Natural killer cell (primary cell): ENCODE measurements around the gene SCFD2. TPM values are rescaled to one million over a fixed set of nuclear protein-coding genes. Genes with fewer than 3 reads are reported as not detected.

Experiments
- ATAC-seq, 3 donors: fragments of 150-1000 bp in 2 of 3; fragments of 200-7000 bp in 1 of 3; cut with Tn5 transposase; 1 replicate in 1 of 3; 2 replicates in 2 of 3; pipeline ENCODE4 v1.10.0; 2021; ENCODE audit warnings: mild to moderate bottlenecking in 2 of 3, moderate library complexity in 2 of 3
- DNase-seq, 2 donors: peaks; one replicate each; pipeline versions ENCODE4 v3.0.0 to v3.0.0-alpha.2; 2013 to 2021; ENCODE audit warnings: mixed read lengths in 1 of 2
- H3K27ac ChIP-seq: one replicate; pipeline ENCODE4 v1.5.1; 2013; ENCODE audit warnings: mild to moderate bottlenecking, low read length
- H3K27me3 ChIP-seq: one replicate; pipeline ENCODE4 v1.6.1; 2013; ENCODE audit warnings: low read length; ENCODE audit not compliant: control insufficient read depth, insufficient read depth
- H3K36me3 ChIP-seq: one replicate; pipeline ENCODE4 v1.6.1; 2013; ENCODE audit warnings: low read length; ENCODE audit not compliant: control insufficient read depth, insufficient read depth
- H3K4me1 ChIP-seq: one replicate; pipeline ENCODE4 v1.6.1; 2013; ENCODE audit warnings: low read length; ENCODE audit not compliant: control insufficient read depth, insufficient read depth
- H3K4me3 ChIP-seq: one replicate; pipeline ENCODE4 v1.5.1; 2013; ENCODE audit warnings: low read length
- H3K9me3 ChIP-seq: one replicate; pipeline ENCODE4 v1.6.1; 2013; ENCODE audit warnings: low read length; ENCODE audit not compliant: control insufficient read depth, insufficient read depth
- H3K27ac Mint-ChIP-seq, 2 donors: one replicate each; pipeline ENCODE4 v1.8.0; 2022; ENCODE audit warnings: mild to moderate bottlenecking in 2 of 2, mixed read lengths in 2 of 2, moderate library complexity in 1 of 2
- H3K27me3 Mint-ChIP-seq, 2 donors: one replicate each; pipeline ENCODE4 v1.8.0; 2022; ENCODE audit warnings: low read depth in 2 of 2, mixed read lengths in 2 of 2
- H3K36me3 Mint-ChIP-seq: one replicate; pipeline ENCODE4 v1.8.0; 2022; ENCODE audit warnings: mixed read lengths
- H3K4me1 Mint-ChIP-seq, 2 donors: one replicate each; pipeline ENCODE4 v1.8.0; 2022; ENCODE audit warnings: mixed read lengths in 2 of 2
- H3K4me3 Mint-ChIP-seq: one replicate; pipeline ENCODE4 v1.8.0; 2022; ENCODE audit warnings: mild to moderate bottlenecking, moderate library complexity, mixed read lengths
- H3K9me3 Mint-ChIP-seq, 2 donors: one replicate each; pipeline ENCODE4 v1.8.0; 2022; ENCODE audit warnings: mixed read lengths in 2 of 2
- CTCF ChIP-seq: fragments of 200-600 bp; IDR thresholded peaks from one replicate; pipeline ENCODE4 v1.8.0; 2022; ENCODE audit warnings: antibody characterized with exemption
- WGBS: methylation state at CpG from one replicate; pipeline ENCODE4 v1.1.7; 2013; ENCODE audit warnings: missing lambda C conversion rate; ENCODE audit not compliant: insufficient coverage; 5-methylcytosine and 5-hydroxymethylcytosine counted together
- intact Hi-C: fragments of 100-400 bp; cut with micrococcal nuclease; formaldehyde crosslinking; loops from one replicate; pipeline ENCODE4 v1.14.2; 2022
- total RNA-seq, 4 donors: library from RNA; stranded (reverse); fragments of 120-200 nt in 1 of 4; gene quantifications; one replicate each; pipeline versions ENCODE4 v1.2.3 to v1.2.4, GENCODE V29; 2013 to 2022

SCFD2 gene
- total RNA-seq, 3 donors from 2014 or later (not counting 1 experiment from before 2014, with no cell fraction given) = 26.4 to 29.4 (median 28.9) TPM

DNA sequence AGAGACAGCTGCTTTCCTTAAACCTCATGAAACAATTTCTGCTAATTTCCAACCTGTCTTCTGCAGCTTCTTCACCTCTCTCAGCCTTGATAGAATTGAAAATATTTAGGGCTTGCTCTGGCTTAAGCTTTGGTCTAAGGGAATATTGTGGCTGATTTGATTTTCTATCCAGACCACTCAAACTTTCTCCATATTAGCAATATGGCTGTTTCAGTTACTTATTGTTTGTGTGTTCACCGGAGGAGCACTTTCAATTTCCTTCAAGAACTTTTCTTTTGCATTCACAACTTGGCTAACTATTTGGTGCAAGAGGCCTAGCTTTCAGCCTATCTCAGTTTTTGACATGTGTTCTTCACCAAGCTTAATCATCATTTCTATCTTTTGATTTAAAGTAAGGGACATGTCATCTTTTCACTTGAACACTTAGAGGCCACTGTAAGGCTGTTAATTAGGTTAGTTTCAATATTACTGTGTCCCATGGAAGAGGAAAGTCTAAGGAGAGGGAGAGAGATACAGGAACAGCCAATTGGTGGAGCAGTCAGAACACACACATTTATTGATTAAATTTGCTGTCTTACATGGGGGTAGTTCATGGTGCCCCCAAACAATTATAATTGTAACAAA is 290.6 kb downstream of the SCFD2 start:
- H3K27ac Mint-ChIP-seq = no peak overlapping the region
- TF ChIP-seq CTCF = no peak
- H3K27me3 Mint-ChIP-seq = no peaks in the 10 kb centered on the region
- H3K4me1 ChIP-seq = no peaks in the 10 kb centered on the region
- peaks cover 4 to 5% of the 10 kb centered on the region in 2 donors for H3K4me1 Mint-ChIP-seq
- ATAC-seq (no peak), DNase-seq (no peak)
- no peaks in the 10 kb centered on the region for H3K36me3 Mint-ChIP-seq
- H3K9me3 Mint-ChIP-seq = no peaks in the 10 kb centered on the region
- H3K4me3 ChIP-seq = no peak overlapping the region
- no peak overlapping the region for H3K4me3 Mint-ChIP-seq
- H3K27ac ChIP-seq = no peak overlapping the region
- no peaks in the 10 kb centered on the region for H3K9me3 ChIP-seq
- 73% methylated on average over 1 of the region's 1 CpG for WGBS
- no peaks in the 10 kb centered on the region for H3K36me3 ChIP-seq
- H3K27me3 ChIP-seq = no peaks in the 10 kb centered on the region
- intact Hi-C loops = no loop called here

GRCh38 chr4:53068755-53069330 is 297.0 kb downstream of the SCFD2 start:
- Histone ChIP-seq H3K27ac (no peak overlapping the region), H3K4me1 (no peaks in the 10 kb centered on the region), H3K4me3 (no peak overlapping the region), H3K9me3 (no peaks in the 10 kb centered on the region), H3K36me3 (no peaks in the 10 kb centered on the region), H3K27me3 (no peaks in the 10 kb centered on the region)
- no peak for TF ChIP-seq CTCF
- H3K9me3 Mint-ChIP-seq = peaks cover 4% of the 10 kb centered on the region in 2 donors
- ATAC-seq (no peak), DNase-seq (no peak)
- H3K36me3 Mint-ChIP-seq = no peaks in the 10 kb centered on the region
- no peak overlapping the region for H3K27ac Mint-ChIP-seq
- intact Hi-C loops = no loop called here
- no peaks in the 10 kb centered on the region for H3K27me3 Mint-ChIP-seq
- 97% methylated on average over 2 of the region's 3 CpGs for WGBS
- no peak overlapping the region for H3K4me3 Mint-ChIP-seq
- H3K4me1 Mint-ChIP-seq = peaks cover 0 to 11% of the 10 kb centered on the region in 2 donors

DNA sequence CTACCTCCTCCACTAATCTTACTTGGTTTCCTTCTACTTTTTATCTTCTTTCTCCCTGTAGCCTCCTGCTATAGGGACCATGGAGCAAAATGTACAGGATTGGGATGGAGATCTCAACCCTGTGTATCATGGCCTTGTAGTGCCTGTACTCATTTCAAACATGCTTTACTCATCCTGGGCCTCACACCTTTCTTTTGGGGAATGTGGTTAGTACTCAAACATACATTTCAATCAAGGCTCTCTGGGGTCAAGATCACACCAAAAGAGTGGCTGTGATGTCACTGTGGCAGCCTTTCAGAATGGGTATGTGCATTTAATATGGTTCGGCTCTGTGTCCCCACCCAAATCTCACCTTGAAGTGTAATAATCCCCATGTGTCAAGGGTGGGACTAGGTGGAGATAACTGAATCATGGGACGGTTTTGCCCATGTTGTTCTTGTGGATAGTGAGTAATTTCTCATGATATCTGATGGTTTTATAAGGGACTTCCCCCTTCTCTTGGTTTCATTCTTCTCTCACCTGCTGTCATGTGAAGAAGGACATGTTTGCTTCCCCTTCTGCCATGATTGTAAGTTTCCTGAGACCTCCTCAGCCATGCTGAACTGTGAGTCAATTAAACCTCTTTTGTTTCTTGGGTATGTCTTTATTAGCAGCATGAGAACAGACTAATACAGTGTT is 298.6 kb downstream of the SCFD2 start:
- Histone ChIP-seq H3K27ac (no peak overlapping the region), H3K9me3 (no peaks in the 10 kb centered on the region), H3K4me3 (no peak overlapping the region), H3K36me3 (no peaks in the 10 kb centered on the region), H3K4me1 (no peaks in the 10 kb centered on the region), H3K27me3 (no peaks in the 10 kb centered on the region)
- peaks cover 4% of the 10 kb centered on the region in 2 donors for H3K9me3 Mint-ChIP-seq
- no peaks in the 10 kb centered on the region for H3K27me3 Mint-ChIP-seq
- no peak for TF ChIP-seq CTCF
- H3K4me3 Mint-ChIP-seq = no peak overlapping the region
- DNase-seq (no peak), ATAC-seq (peak in 1 of 3 donors; percentile 24)
- H3K4me1 Mint-ChIP-seq = peaks cover 0 to 7% of the 10 kb centered on the region in 2 donors
- H3K27ac Mint-ChIP-seq = no peak overlapping the region
- 100% methylated on average over 2 of the region's 2 CpGs for WGBS
- intact Hi-C loops = no loop called here
- H3K36me3 Mint-ChIP-seq = no peaks in the 10 kb centered on the region
